Measurements from ENCODE around the gene ANKFY1.
"Not testable (repeated sequence)": the region's sequence is repeated elsewhere in the genome, so short reads cannot be mapped to it uniquely, and the experiment has no call there.

ANKFY1 gene

DNA sequence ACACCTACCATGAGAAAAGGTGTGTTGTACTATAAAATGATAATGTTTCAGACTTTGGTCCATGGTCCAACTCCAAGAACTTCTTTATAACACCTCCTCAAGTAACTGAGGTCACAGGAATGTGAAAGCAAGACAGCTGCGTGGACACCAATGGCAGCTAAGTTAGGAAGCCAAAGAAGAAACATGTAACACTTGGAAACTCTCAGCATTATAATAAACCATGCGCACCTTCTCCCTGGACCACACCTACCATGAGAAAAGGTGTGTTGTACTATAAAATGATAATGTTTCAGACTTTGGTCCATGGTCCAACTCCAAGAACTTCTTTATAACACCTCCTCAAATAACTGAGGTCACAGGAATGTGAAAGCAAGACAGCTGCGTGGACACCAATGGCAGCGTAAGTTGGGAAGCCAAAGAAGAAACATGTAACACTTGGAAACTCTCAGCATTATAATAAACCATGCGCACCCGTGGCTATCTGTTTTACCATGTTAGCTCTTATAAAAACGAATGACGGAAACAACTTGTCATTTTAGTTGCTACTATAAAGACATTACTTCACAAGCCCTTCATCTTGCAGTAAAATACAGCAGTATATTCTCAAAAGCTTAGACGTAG, 124.8 kb downstream of the ANKFY1 start:
- intact Hi-C loops (cut with DNase I); DNase-seq: not testable (repeated sequence)

DNA sequence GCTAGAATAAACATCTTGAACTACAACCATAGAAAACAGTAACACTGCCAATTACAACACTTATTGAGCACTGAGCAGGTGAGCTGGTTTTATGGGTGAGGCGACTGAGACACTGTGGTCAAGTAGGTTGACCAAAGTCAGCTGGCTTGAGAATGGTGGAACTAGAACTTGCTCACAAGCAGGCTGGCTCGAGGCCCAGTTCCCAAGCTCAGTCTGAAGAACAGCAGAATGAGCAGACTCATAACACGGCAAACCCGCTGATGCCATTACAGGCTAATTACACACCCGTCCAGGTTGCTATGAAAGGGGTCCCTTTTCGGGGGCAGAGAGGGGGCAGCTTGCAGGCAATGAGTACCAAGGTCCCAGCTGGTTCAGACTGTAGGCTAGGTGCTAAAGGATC, 127.4 kb downstream of the ANKFY1 start:
- peak in 4 of 10 donors; percentile 29 to 56 (median 34) for DNase-seq

DNA sequence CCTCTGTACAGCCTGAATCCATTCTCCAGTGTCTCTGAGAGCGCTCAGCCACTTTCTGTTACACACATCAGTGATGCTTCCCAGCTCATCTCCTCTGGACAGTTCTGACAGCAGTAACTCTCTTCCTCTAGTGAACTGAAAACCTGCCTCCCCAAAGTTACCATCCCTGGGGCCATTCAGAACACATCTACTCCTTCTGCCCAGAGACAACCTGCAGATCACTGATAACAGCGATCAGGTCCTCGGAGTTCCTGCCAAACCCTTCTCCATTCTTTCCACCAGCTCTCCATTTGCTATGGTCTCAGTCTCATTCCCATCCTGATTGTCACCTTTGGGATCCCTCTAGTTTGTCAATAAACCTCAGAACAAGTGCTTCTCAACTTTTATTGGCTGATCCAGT, 128.3 kb downstream of the ANKFY1 start:
- intact Hi-C loops (cut with DNase I): no loop called here

More for the DNA sequence above, 127.4 kb downstream of the ANKFY1 start:
- intact Hi-C loops (cut with DNase I): no loop called here

DNA sequence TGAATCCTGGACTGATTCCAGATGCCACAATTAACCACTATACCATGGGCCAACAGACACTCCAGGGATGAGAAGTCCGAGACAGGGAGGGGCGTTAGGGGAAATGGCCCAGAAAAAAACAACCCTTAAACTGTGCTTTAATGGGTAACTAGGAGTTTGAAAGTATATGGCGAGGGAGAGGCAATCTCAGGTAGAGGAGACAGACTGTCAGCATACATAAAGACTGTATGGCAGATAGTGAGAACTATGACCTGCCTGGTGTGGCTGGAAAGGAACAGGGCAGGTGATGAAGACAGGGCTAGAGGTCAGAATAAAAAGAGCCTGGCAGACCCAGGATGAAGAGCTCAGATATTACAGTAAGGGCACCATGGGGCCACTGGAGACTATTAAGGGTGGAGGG, 129.1 kb downstream of the ANKFY1 start:
- no peak for DNase-seq
- intact Hi-C loops (cut with DNase I): no loop called here

More for the DNA sequence above, 128.3 kb downstream of the ANKFY1 start:
- no peak for DNase-seq

DNA sequence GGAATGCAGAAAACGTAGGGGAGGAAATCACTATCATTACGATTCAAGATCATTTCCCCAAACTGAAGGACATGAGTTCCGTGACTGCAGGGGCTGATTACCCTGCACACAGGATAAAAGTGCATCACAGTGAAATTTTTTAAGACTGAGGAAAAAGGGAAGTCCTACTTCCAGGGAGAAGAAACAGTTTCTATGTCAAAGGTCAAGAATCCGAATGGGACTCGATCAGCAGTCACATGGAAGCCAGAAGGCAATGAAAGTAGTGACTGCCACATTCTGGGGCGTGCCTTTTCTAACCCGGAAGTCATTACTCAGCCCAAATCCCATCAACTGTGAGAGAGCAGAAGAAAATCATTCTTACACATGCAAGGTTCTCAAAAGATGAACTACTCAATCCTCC, 133.1 kb downstream of the ANKFY1 start:
- no peak for DNase-seq
- intact Hi-C loops (cut with DNase I): no loop called here

DNA sequence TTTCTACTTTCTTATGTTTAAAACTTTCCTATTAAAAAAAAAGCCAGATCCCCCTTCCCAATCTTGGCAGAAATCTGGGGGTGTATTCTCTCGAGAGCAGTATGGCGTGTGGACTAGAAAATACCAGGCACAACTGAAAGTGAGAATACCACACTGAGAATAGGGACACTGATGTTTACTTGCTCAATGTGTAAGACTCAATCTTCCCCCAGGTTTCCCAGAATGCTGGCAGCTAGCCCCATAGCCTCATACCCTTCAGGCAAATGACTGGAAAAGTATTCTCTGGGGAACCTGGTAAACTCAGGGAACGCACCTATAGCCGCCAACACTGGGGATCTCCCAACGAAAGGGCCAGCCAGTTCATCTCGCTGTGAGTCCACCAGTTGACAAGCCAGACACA, 136.2 kb downstream of the ANKFY1 start:
- DNase-seq: no peak
- intact Hi-C loops (cut with DNase I): no loop called here

DNA sequence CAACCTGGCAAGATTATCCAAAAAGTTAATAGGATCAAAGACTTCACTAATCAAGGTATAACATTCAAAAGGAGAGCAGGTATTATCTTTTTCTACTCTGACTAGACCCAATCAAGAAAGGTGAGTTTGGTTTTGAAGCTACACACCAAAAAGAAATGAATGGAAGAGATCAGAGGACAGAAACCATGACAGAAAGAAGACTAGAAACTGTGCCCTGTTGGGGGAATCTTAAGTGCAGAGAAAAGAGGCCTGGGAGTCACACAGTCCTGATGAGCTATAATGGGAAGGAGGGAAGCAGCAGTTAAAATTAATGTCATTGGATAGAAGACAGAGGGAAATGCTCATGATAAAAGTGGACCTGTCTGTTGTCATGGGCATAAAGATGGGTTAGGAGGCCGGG, 138.2 kb downstream of the ANKFY1 start:
- DNase-seq: no peak
- intact Hi-C loops (cut with DNase I): no loop called here

DNA sequence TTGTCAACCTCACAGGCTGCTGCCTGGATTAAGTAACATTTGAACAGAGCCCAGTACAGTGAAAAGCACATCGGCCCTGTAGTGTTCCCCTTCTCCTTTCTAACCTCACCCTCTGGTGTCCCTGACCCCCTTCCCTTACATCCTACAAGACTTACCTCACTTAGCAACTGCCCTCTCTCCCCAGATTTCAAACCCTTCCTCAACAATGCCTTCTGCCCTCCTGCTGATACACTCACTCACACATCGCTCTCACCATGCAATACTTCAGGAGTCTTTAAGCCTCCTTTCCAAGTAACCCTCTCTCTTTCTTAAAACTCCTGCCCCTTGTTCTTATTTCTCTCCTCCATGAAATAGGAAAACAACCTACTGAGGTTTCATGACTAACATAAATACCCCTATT, 138.8 kb downstream of the ANKFY1 start:
- no peak for DNase-seq
- intact Hi-C loops (cut with DNase I): no loop called here

DNA sequence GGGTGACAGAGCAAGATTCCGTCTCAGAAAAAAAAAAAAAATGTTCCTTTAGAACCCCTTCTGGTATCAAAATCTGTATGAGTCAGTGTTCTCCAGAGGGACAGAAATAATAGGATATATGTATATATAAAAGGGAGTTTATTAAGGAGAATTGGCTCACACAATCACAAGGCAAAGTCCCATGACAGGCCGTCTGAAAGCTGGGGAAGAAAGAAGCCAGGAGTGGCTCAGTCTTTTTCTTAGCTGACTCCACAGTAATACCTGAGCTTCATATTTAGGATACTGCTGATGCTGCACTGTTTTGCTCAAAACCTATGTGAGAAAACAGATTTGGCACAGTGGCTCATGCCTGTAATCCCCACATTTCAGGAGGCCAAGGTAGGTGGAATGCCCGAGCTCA, 143.4 kb downstream of the ANKFY1 start:
- DNase-seq: no peak
- intact Hi-C loops (cut with DNase I): no loop called here

DNA sequence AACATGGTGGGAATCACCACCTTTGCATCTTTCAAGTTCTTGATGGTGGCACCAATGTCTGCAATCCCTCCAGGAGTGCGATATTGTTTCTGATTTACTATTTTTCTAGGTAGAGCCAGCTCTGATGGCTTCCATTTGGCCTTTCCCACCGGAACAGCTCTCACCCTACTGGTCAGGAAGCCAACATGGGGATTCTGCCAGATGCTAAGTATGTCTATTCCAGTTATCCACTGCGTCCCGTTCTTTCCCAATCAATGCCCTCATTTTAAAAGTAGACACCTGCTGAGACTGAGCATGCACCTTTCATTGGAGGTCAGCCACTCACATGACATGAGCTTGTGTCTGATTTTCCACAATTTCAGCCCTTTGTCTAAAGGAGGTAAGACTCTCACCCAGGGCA, 144.5 kb downstream of the ANKFY1 start:
- DNase-seq: no peak
- intact Hi-C loops (cut with DNase I): no loop called here

DNA sequence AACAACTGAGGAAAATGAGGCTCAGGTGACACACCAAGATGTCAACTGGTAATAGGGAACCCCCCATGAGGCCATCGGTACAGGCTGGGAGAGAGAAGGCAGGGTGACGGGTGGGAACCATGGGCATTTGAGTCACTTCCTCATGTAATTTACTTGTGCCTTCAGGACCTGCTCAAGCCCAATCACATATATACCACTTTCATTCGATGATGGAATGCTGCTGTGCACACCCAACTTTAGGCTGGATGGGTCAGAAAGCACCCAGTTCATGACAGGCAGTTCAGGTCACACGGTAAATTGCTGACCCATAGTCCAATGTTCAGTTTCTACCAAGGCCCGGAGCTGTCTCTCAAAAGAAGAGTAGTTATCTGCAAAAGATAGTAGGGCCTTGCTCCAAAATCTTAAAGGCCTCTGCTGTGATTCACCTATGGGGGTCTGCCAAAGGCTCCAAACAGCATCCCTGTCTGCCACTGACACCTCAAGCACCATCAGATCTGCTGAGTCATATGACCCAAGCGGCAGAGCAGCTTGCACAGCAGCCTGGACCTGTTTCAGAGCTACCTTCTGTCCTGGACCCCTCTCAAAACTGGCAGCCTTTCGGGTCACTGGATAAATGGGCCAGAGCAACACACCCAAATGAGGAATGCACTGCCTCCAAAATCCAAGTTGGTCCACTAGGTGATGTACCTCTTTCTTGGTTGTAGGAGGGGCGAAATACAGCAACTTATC, 145.6 kb downstream of the ANKFY1 start:
- intact Hi-C loops (cut with DNase I): no loop called here
- DNase-seq: no peak

DNA sequence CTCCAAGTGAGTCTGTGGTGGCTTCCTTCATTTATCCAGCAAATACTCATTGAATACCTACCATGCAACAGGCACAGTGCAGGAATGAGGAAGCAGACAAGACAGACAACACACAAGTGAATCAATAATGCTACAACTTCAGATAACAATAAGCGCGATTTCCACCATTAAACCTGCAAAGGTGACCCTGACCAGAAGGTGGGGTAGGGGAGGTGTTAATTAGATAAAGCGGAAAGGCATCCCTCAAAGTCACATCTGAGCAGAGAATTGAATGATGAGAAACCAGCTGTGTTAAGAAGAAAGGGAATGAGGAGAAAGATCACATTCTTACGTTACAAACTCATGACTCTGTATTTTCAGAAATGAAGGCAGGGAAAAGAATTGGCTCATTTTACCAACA, 147.3 kb downstream of the ANKFY1 start:
- intact Hi-C loops (cut with DNase I): no loop called here
- DNase-seq: no peak

Data from posterior cingulate gyrus (tissue), 11 donors.